Upper lobe of left lung (tissue), 4 donors: ENCODE measurements around the gene MSANTD3.

Experiments used
- CTCF ChIP-seq, 6 experiments: fragments of 450-650 bp in 4 of 6; fragments of 200-600 bp in 2 of 6; sonication (generic) in 2 of 6; IDR thresholded peaks; one replicate each; pipeline ENCODE4 v1.5.1; 2016 to 2019; ENCODE audit warnings: antibody characterized with exemption in 6 of 6
- POLR2A ChIP-seq, 4 donors: fragments of 450-650 bp; IDR thresholded peaks; one replicate each; pipeline ENCODE4 v1.5.1; 2016 to 2017; ENCODE audit warnings: antibody characterized with exemption in 4 of 4, mild to moderate bottlenecking in 2 of 4

GRCh38 chr9:100425758-100426157 lies 1.2 kb upstream of the MSANTD3 start:
- TF ChIP-seq CTCF (IDR thresholded peaks at IDR 0.05) (no peak), POLR2A (IDR thresholded peaks at IDR 0.05) (no peak)
